K562 (cell line): ENCODE results near the gene SCAMP5. TPM values are rescaled to one million over a fixed set of nuclear protein-coding genes. Genes with fewer than 3 reads are reported as not detected.

Experiments used
- ATAC-seq: fragments of 200-7000 bp; cut with Tn5 transposase; 3 replicates; pipeline ENCODE4 v1.9.1; 2020; ENCODE audit warnings: moderate library complexity
- BruUV-seq: library from RNA; stranded (reverse); fragments of 400-500 nt; replicated peaks from 2 replicates; lab custom pipeline; 2021; lab: Mats Ljungman, UMichigan
- CTCF ChIA-PET: fragments of 300-600 bp; formaldehyde crosslinking; extraction: SDS; loops from one replicate; lab custom pipeline; 2021; ENCODE audit warnings: low intra/inter-chr PET ratio; lab: Yijun Ruan, JAX
- POLR2A ChIA-PET: fragments of 300-600, 350-650 bp; sonication (Branson Sonifier 250); formaldehyde crosslinking; extraction: SDS; loops from one replicate; lab custom pipeline; 2021; ENCODE audit warnings: antibody characterized with exemption, inconsistent platforms; lab: Yijun Ruan, JAX
- DNase-seq, 4 experiments: peaks; one replicate each; pipeline versions ENCODE4 v3.0.0 to v3.0.0-alpha.2; 2011 to 2018; ENCODE audit warnings: low spot score in 3 of 4, mixed read lengths in 3 of 4; ENCODE audit errors: extremely low read depth in 1 of 4
- FAIRE-seq: peaks from 2 replicates; lab custom pipeline; 2011; peaks lifted over from hg19 to GRCh38; lab: Jason Lieb, UNC
- H2AFZ ChIP-seq: 2 replicates; pipeline ENCODE4 v1.6.0; 2011; ENCODE audit warnings: low read depth, low read length, control low read depth, inconsistent platforms
- H3K27ac ChIP-seq: fragments of 200-600 bp; 3 replicates; pipeline ENCODE4 v1.8.0; 2011; ENCODE audit warnings: low read depth, mild to moderate bottlenecking, control low read depth, inconsistent platforms, low read length, moderate library complexity, mixed read lengths; ENCODE audit errors: extremely low read depth
- H3K27me3 ChIP-seq, 2 experiments: fragments of 300-600 bp in 1 of 2; 2 replicates in 1 of 2; 3 replicates in 1 of 2; pipeline versions ENCODE4 v1.6.0 to v1.8.0; 2011; ENCODE audit warnings: inconsistent platforms in 2 of 2, low read length in 2 of 2, mild to moderate bottlenecking in 1 of 2, mixed read lengths in 1 of 2, moderate library complexity in 1 of 2; ENCODE audit not compliant: control insufficient read depth in 2 of 2, insufficient read depth in 2 of 2
- H3K36me3 ChIP-seq: fragments of 300-600 bp; 3 replicates; pipeline ENCODE4 v1.8.0; 2011; ENCODE audit warnings: mild to moderate bottlenecking, low read length, inconsistent platforms; ENCODE audit not compliant: control insufficient read depth, insufficient read depth
- H3K4me1 ChIP-seq, 2 experiments: fragments of 200-600 bp in 1 of 2; replicated peaks in 1 of 2; 2 replicates in 1 of 2; 3 replicates in 1 of 2; pipeline versions ENCODE4 v1.5.1 to v1.8.0; 2011; ENCODE audit warnings: inconsistent platforms in 2 of 2, low read length in 2 of 2, mild to moderate bottlenecking in 1 of 2, mixed read lengths in 1 of 2, moderate library complexity in 1 of 2; ENCODE audit not compliant: control insufficient read depth in 2 of 2, insufficient read depth in 2 of 2
- H3K4me2 ChIP-seq: 2 replicates; pipeline ENCODE4 v1.6.1; 2011; ENCODE audit warnings: low read length, control low read depth, inconsistent platforms, mixed read lengths; ENCODE audit not compliant: insufficient read depth
- H3K4me3 ChIP-seq: fragments of 200-600 bp; sonication (generic), shearing (Covaris generic); 2 replicates; pipeline ENCODE4 v1.5.1; 2016; ENCODE audit warnings: control low read depth, inconsistent platforms
- H3K79me2 ChIP-seq: fragments of 200-600 bp; 3 replicates; pipeline ENCODE4 v1.8.0; 2011; ENCODE audit warnings: low read length, inconsistent platforms; ENCODE audit not compliant: control insufficient read depth, insufficient read depth
- H3K9ac ChIP-seq, 2 experiments: 2 replicates each; pipeline versions ENCODE4 v1.6.0 to v1.6.1; 2011; ENCODE audit warnings: low read depth in 2 of 2, low read length in 2 of 2, control low read depth in 1 of 2, inconsistent platforms in 1 of 2, mild to moderate bottlenecking in 1 of 2, mixed read lengths in 1 of 2; ENCODE audit not compliant: insufficient read depth in 1 of 2
- H3K9me1 ChIP-seq: one replicate; pipeline ENCODE4 v1.6.0; 2011; ENCODE audit warnings: inconsistent platforms, mild to moderate bottlenecking, low read length, moderate library complexity; ENCODE audit not compliant: control insufficient read depth, insufficient read depth
- H3K9me3 ChIP-seq: replicated peaks from 2 replicates; pipeline ENCODE4 v1.5.1; 2011; ENCODE audit warnings: low read depth, low read length, inconsistent platforms; ENCODE audit not compliant: control insufficient read depth, insufficient read depth
- H4K20me1 ChIP-seq: replicated peaks from 2 replicates; pipeline ENCODE4 v1.6.1; 2011; ENCODE audit warnings: low read length, inconsistent platforms, mixed read lengths; ENCODE audit not compliant: control insufficient read depth, insufficient read depth
- BRD4 ChIP-seq: fragments of 200-600 bp; sonication (generic); IDR thresholded peaks from 2 replicates; pipeline ENCODE4 v1.6.1; 2017; ENCODE audit warnings: inconsistent platforms
- CBFA2T3 ChIP-seq: fragments of 450-650 bp; IDR thresholded peaks from 2 replicates; pipeline ENCODE4 v1.6.1; 2017
- CEBPB ChIP-seq: fragments of 450-650 bp; IDR thresholded peaks from 2 replicates; pipeline ENCODE4 v1.6.1; 2016; ENCODE audit warnings: missing genetic modification characterization, missing compliant biosample characterization
- E2F6 ChIP-seq, 2 experiments: IDR thresholded peaks; 2 replicates each; pipeline ENCODE4 v1.6.1; 2011; ENCODE audit warnings: borderline replicate concordance in 1 of 2, control low read depth in 1 of 2, low read depth in 1 of 2, low read length in 1 of 2, mild to moderate bottlenecking in 1 of 2, mixed read lengths in 1 of 2, moderate library complexity in 1 of 2; ENCODE audit not compliant: insufficient read depth in 1 of 2, insufficient read length in 1 of 2, poor library complexity in 1 of 2, severe bottlenecking in 1 of 2; ENCODE audit errors: extremely low read depth in 1 of 2
- EWSR1 ChIP-seq: fragments of 450-650 bp; IDR thresholded peaks from 2 replicates; pipeline ENCODE4 v1.6.1; 2018; ENCODE audit warnings: borderline replicate concordance, mild to moderate bottlenecking, low read depth, moderate library complexity; ENCODE audit not compliant: partially characterized antibody
- GABPB2 ChIP-seq: fragments of 250-450 bp; sonication (Bioruptor Pico); conservative IDR thresholded peaks from 2 replicates; pipeline ENCODE4 v1.5.1; 2021; ENCODE audit warnings: mild to moderate bottlenecking
- HDAC6 ChIP-seq: IDR thresholded peaks from 2 replicates; pipeline ENCODE4 v1.6.1; 2012; ENCODE audit warnings: low read depth, mild to moderate bottlenecking, control low read depth, inconsistent platforms, low read length, moderate library complexity
- KDM4B ChIP-seq, 2 experiments: fragments of 450-650 bp in 1 of 2; sonication (generic) in 1 of 2; IDR thresholded peaks; 2 replicates each; pipeline ENCODE4 v1.6.1; 2016 to 2017; ENCODE audit warnings: borderline replicate concordance in 2 of 2, antibody characterized with exemption in 1 of 2, low read depth in 1 of 2, mild to moderate bottlenecking in 1 of 2
- MTA2 ChIP-seq: fragments of 450-650 bp; IDR thresholded peaks from 2 replicates; pipeline ENCODE4 v1.6.1; 2016; ENCODE audit warnings: low read depth
- MYBL2 ChIP-seq, 2 experiments: fragments of 450-650 bp in 1 of 2; sonication (generic) in 1 of 2; formaldehyde crosslinking in 1 of 2; IDR thresholded peaks; 2 replicates each; pipeline versions ENCODE4 v1.6.1 to v1.8.1; 2017 to 2022; ENCODE audit warnings: borderline replicate concordance in 1 of 2, inconsistent platforms in 1 of 2, low read depth in 1 of 2, mild to moderate bottlenecking in 1 of 2, missing genetic modification reagents in 1 of 2, moderate library complexity in 1 of 2
- PHTF2 ChIP-seq: fragments of 250-450 bp; sonication (Bioruptor Pico); IDR thresholded peaks from 2 replicates; pipeline ENCODE4 v1.5.0; 2021; ENCODE audit warnings: mild to moderate bottlenecking
- ZFX ChIP-seq: sonication (generic); formaldehyde crosslinking; IDR thresholded peaks from 2 replicates; pipeline ENCODE4 v1.8.0; 2022; ENCODE audit warnings: mild to moderate bottlenecking, missing genetic modification reagents, moderate library complexity
- ZNF436 ChIP-seq: fragments of 250-450, 450-650 bp; sonication (Bioruptor Pico); formaldehyde crosslinking; IDR thresholded peaks from 2 replicates; pipeline ENCODE4 v1.7.0; 2020; ENCODE audit warnings: mild to moderate bottlenecking
- ZNF75A ChIP-seq: fragments of 450-650 bp; formaldehyde crosslinking; IDR thresholded peaks from 2 replicates; pipeline ENCODE4 v1.4.0; 2020; ENCODE audit warnings: mild to moderate bottlenecking
- ZNF76 ChIP-seq: fragments of 250-450 bp; sonication (Bioruptor Pico); IDR thresholded peaks from 2 replicates; pipeline ENCODE4 v1.4.0; 2020; ENCODE audit warnings: mild to moderate bottlenecking, moderate library complexity, borderline replicate concordance
- ZNF778 ChIP-seq: fragments of 450-650 bp; formaldehyde crosslinking; IDR thresholded peaks from 2 replicates; pipeline ENCODE4 v1.4.0; 2020; ENCODE audit warnings: mild to moderate bottlenecking, moderate library complexity
- WGBS: fragments of 100-300 bp; shearing (Covaris generic); methylation state at CpG from one replicate; pipeline ENCODE4 v1.1.6; 2016; ENCODE audit warnings: low coverage, mixed read lengths; ENCODE audit not compliant: insufficient coverage; ENCODE audit errors: missing lambda C conversion rate; 5-methylcytosine and 5-hydroxymethylcytosine counted together
- in situ Hi-C: fragments of 300-500 bp; cut with MboI; formaldehyde crosslinking; loops from 4 replicates; pipeline ENCODE4 v1.15.0; 2018; ENCODE audit warnings: inconsistent platforms, mixed read lengths
- intact Hi-C: fragments of 100-400 bp; cut with micrococcal nuclease; formaldehyde crosslinking; loops from 2 replicates; pipeline ENCODE4 v1.14.2; 2022
- polyA plus RNA-seq, 8 experiments: library from polyadenylated mRNA; depleted of rRNA in 4 of 8; stranded (reverse) in 5 of 8; unstranded in 3 of 8; fragments of >200 nt; fragmentation: Nextera tagmentation in 2 of 8; fragmentation: Illumina TruSeq in 1 of 8; extraction: Ambion mirVana in 2 of 8; extraction: Trizol in 1 of 8; gene quantifications; 2 replicates each; pipeline versions ENCODE4 v1.2.1 to v1.2.3, GENCODE V29; 2011 to 2014; ENCODE audit warnings: inconsistent platforms in 1 of 8, missing spikeins in 1 of 8
- total RNA-seq, 7 experiments: library from RNA; depleted of rRNA in 6 of 7; stranded (reverse); fragments of >200 nt in 6 of 7; fragmentation: Illumina TruSeq in 2 of 7; extraction: Trizol in 2 of 7; gene quantifications; 2 replicates each; pipeline versions ENCODE4 v1.2.1 to v1.2.3, GENCODE V29; 2011 to 2021; ENCODE audit warnings: low replicate concordance in 1 of 7
- TF ChIP-seq, protein P1 (sequence below), 3 experiments: IDR thresholded peaks in 2 of 3; conservative IDR thresholded peaks in 1 of 3; 2 replicates each; pipeline ENCODE4 v1.5.1; 2011 to 2012; ENCODE audit warnings: low read length in 3 of 3, mild to moderate bottlenecking in 3 of 3, control low read depth in 2 of 3, improper control_type of control experiment in 1 of 3, inconsistent platforms in 1 of 3, low read depth in 1 of 3, mixed read lengths in 1 of 3, moderate library complexity in 1 of 3; ENCODE audit not compliant: insufficient read depth in 2 of 3

Gene SCAMP5
- total and polyA plus RNA-seq, 9 of the 15 experiments (the other 6 are each of a cell fraction or from before 2014, with no cell fraction given), result 0.09 to 0.29 (median 0.19) TPM; not detected in 5

DNA sequence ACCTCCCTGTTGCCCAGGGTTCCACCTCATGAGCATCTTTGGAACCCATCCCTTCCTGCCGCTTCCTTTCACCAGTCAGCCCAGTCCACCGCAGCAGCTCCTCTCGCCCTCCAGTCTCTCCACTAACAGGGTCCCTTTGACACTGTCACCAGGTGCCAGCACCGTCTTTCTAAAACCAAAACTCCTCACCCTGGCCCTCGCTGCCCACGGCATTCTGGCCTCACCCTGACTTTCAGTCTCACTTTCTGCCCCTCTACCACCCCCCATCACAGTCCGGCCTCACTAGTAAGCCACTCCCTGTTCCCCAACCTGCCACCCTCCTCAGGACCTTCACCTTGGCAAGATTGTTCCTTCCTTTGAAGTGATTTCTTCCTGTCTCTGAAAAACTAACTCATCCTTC, 32.2 kb downstream of the SCAMP5 start:
- H3K27me3 ChIP-seq, result no peaks in the 10 kb centered on the region
- POLR2A ChIA-PET, result interaction anchor here (0.6 to 1.2 kb wide), 2 partner anchors 15 to 181 kb away, joined by 3 to 5 read pairs; no protein-coding TSS in a partner anchor
- H3K36me3 ChIP-seq, result peaks cover 16% of the 10 kb centered on the region
- DNase-seq, result no peak
- H3K4me2 ChIP-seq, result no peak overlapping the region
- FAIRE-seq, result no peak
- ATAC-seq, result no peak
- in situ Hi-C loops (loop anchor here (5.0 to 10.0 kb wide), 3 partner anchors 175 to 647 kb away; partner anchors contain the start of gene C15orf39), intact Hi-C loops (no loop called here)
- no peaks in the 10 kb centered on the region for H3K9me1 ChIP-seq
- CTCF ChIA-PET, result interaction anchor here (4.3 kb wide), 1 partner anchor 176 kb away, joined by 76 read pairs; the partner anchor contains the start of gene C15orf39
- H3K79me2 ChIP-seq, result peaks cover 19% of the 10 kb centered on the region
- no peaks in the 10 kb centered on the region for H3K9me3 ChIP-seq
- H2AFZ ChIP-seq, result no peak overlapping the region
- TF ChIP-seq EWSR1, result no peak
- no peak for TF ChIP-seq GABPB2 (CRISPR knock-in tag)
- TF ChIP-seq PHTF2 (CRISPR knock-in tag), result no peak
- no peak for TF ChIP-seq BRD4
- no peak for TF ChIP-seq MTA2
- no peak for TF ChIP-seq MYBL2 (IDR thresholded peaks at IDR 0.05; ENCODE audit: low read depth)
- TF ChIP-seq MYBL2 (CRISPR knock-in tag; IDR thresholded peaks at IDR 0.05; ENCODE audit: borderline replicate concordance), result no peak
- TF ChIP-seq, protein P1, sequence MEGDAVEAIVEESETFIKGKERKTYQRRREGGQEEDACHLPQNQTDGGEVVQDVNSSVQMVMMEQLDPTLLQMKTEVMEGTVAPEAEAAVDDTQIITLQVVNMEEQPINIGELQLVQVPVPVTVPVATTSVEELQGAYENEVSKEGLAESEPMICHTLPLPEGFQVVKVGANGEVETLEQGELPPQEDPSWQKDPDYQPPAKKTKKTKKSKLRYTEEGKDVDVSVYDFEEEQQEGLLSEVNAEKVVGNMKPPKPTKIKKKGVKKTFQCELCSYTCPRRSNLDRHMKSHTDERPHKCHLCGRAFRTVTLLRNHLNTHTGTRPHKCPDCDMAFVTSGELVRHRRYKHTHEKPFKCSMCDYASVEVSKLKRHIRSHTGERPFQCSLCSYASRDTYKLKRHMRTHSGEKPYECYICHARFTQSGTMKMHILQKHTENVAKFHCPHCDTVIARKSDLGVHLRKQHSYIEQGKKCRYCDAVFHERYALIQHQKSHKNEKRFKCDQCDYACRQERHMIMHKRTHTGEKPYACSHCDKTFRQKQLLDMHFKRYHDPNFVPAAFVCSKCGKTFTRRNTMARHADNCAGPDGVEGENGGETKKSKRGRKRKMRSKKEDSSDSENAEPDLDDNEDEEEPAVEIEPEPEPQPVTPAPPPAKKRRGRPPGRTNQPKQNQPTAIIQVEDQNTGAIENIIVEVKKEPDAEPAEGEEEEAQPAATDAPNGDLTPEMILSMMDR (IDR thresholded peaks at IDR 0.05 in 2 of 3, conservative IDR thresholded peaks at IDR 0.05 in 1 of 3; ENCODE audit: insufficient read depth in 2 of 3, low read depth in 1 of 3, low read length in 3 of 3), result no peak
- no peak for TF ChIP-seq HDAC6
- no peak for TF ChIP-seq CBFA2T3
- TF ChIP-seq CEBPB (tag), result no peak
- no peak for TF ChIP-seq ZNF778 (CRISPR knock-in tag)
- no peak for TF ChIP-seq ZFX (CRISPR knock-in tag)
- no peak for TF ChIP-seq KDM4B (IDR thresholded peaks at IDR 0.05; ENCODE audit: borderline replicate concordance in 2 of 2, low read depth in 1 of 2)
- TF ChIP-seq ZNF436, result no peak
- no peak for TF ChIP-seq E2F6 (IDR thresholded peaks at IDR 0.05; ENCODE audit: borderline replicate concordance in 1 of 2, extremely low read depth in 1 of 2, insufficient read depth in 1 of 2, insufficient read length in 1 of 2, low read depth in 1 of 2, low read length in 1 of 2, poor library complexity in 1 of 2, severe bottlenecking in 1 of 2)
- no peak for TF ChIP-seq ZNF76 (CRISPR knock-in tag)
- TF ChIP-seq ZNF75A, result no peak
- no peak overlapping the region for H3K27ac ChIP-seq
- BruUV-seq, result no TSS peak
- no peaks in the 10 kb centered on the region for H4K20me1 ChIP-seq
- H3K4me1 ChIP-seq, result peaks cover 28% of the 10 kb centered on the region in 2 experiments
- 71% methylated on average over 7 of the region's 7 CpGs for WGBS
- 0 out of 4 replicates have a peak overlapping the region, but pooled peaks of 1 of the 2 experiments have one; percentile 15 for H3K9ac ChIP-seq
- no peak overlapping the region for H3K4me3 ChIP-seq
